Endothelial cell of hepatic sinusoid (primary cell): ENCODE measurements around the gene LYSMD1.

Experiments
- in situ Hi-C: cut with HindIII; loops from 2 replicates; pipeline ENCODE4 v1.10.0; 2017; ENCODE audit warnings: low sequenced_read_pairs

The LYSMD1 gene

GRCh38 chr1:151175863-151176262, 10.2 kb upstream of the LYSMD1 start, which contains the start of gene TMOD4:
Gene TMOD4, minus strand, starts transcription at chr1:151175981. Its CDS starts 1,106 bp downstream, at chr1:151174875.
- in situ Hi-C loops = no loop called here

GRCh38 chr1:151175041-151175741, 9.5 kb upstream of the LYSMD1 start:
- in situ Hi-C loops = no loop called here

- in situ Hi-C loops = no loop called here
Measured at GRCh38 chr1:151171190-151171589, 5.5 kb upstream of the LYSMD1 start.

- in situ Hi-C loops = no loop called here
Measured at GRCh38 chr1:151167116-151167515, 1.4 kb upstream of the LYSMD1 start.

GRCh38 chr1:151166505-151166956, 829 bp upstream of the LYSMD1 start:
- in situ Hi-C loops = no loop called here

- in situ Hi-C loops = no loop called here
Measured at GRCh38 chr1:151165281-151165737, 393 bp downstream of the LYSMD1 start.

GRCh38 chr1:151164732-151165280, 896 bp downstream of the LYSMD1 start:
- in situ Hi-C loops = no loop called here

- in situ Hi-C loops = loop anchor here (5.0 to 10.0 kb wide), 4 partner anchors 37 to 135 kb away; no protein-coding TSS in a partner anchor
Measured at GRCh38 chr1:151159373-151159772, 6.3 kb downstream of the LYSMD1 start.

- in situ Hi-C loops = loop anchor here (5.0 to 10.0 kb wide), 4 partner anchors 36 to 134 kb away; no protein-coding TSS in a partner anchor
Measured at GRCh38 chr1:151158751-151159251, 6.9 kb downstream of the LYSMD1 start.

- in situ Hi-C loops = loop anchor here (5.0 to 10.0 kb wide), 4 partner anchors 36 to 134 kb away; no protein-coding TSS in a partner anchor
Measured at GRCh38 chr1:151158326-151158725, 7.4 kb downstream of the LYSMD1 start.

GRCh38 chr1:151157067-151157531, 8.6 kb downstream of the LYSMD1 start:
- in situ Hi-C loops = loop anchor here (5.0 to 10.0 kb wide), 4 partner anchors 35 to 132 kb away; no protein-coding TSS in a partner anchor

- in situ Hi-C loops = loop anchor here (5.0 to 10.0 kb wide), 4 partner anchors 34 to 132 kb away; no protein-coding TSS in a partner anchor
Measured at GRCh38 chr1:151156515-151156819, 9.2 kb downstream of the LYSMD1 start, which contains the start of gene TNFAIP8L2. Gene TNFAIP8L2, plus strand, starts transcription at chr1:151156649. Its CDS starts 2,049 bp downstream, at chr1:151158698.

- in situ Hi-C loops = no loop called here
Measured at GRCh38 chr1:151147665-151148064, 18.0 kb downstream of the LYSMD1 start.

GRCh38 chr1:151147132-151147503, 18.6 kb downstream of the LYSMD1 start:
- in situ Hi-C loops = no loop called here

GRCh38 chr1:151146412-151147131, 19.1 kb downstream of the LYSMD1 start, which contains the start of gene SEMA6C:
Gene SEMA6C, minus strand, starts transcription at chr1:151146631. Its CDS starts 4,010 bp downstream, at chr1:151142621.
- in situ Hi-C loops = no loop called here

- in situ Hi-C loops = no loop called here
Measured at GRCh38 chr1:151146072-151146411, 19.7 kb downstream of the LYSMD1 start.

- in situ Hi-C loops = no loop called here
Measured at GRCh38 chr1:151145304-151146071, 20.2 kb downstream of the LYSMD1 start.

- in situ Hi-C loops = no loop called here
Measured at GRCh38 chr1:151144474-151145303, 21.0 kb downstream of the LYSMD1 start.

GRCh38 chr1:151143986-151144385, 21.7 kb downstream of the LYSMD1 start:
- in situ Hi-C loops = no loop called here
